Activated CD8-positive, alpha-beta memory T cell treated with anti-CD3 and anti-CD28 coated beads for 1 hour (primary cell): ENCODE data around the gene DMAC1.

Experiments
- DNase-seq, 2 donors: peaks; one replicate each; pipeline ENCODE4 v3.0.0-alpha.2; 2020; ENCODE audit warnings: low read depth in 1 of 2; ENCODE audit errors: extremely low read depth in 1 of 2

Gene DMAC1, protein sequence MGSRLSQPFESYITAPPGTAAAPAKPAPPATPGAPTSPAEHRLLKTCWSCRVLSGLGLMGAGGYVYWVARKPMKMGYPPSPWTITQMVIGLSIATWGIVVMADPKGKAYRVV

DNA sequence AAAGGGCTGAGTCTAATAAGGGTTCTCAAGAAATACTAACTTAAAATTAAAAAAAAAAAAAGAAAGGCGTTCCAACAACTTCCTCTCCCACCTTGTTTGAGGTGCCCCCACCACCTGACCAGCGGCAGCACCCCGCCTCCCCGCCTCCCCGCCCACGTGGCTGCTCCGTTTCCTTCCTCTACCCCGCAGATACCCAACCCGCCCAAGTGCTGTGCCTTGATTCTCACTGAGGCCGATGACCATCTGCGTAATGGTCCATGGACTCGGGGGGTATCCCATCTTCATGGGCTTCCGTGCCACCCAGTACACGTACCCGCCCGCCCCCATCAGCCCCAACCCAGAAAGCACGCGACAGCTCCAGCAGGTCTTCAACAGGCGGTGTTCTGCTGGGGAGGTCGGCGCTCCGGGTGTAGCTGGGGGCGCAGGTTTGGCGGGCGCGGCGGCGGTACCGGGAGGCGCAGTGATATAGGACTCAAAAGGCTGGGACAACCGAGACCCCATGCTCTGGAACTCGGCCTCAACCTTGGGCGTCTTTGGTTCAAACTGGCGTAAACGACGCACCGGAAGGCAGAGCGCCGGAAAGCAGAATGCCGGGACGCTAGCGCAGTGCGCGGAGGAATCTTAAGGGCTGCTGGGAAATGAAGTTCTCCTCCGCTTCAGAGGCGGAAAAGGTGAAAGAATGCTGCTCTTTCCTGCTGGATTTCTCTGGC lies at the start of gene DMAC1:
TSS of gene DMAC1 (minus strand) at position 545 of the 710 bp plus-strand sequence. CDS start at position 501, 44 bp downstream.
- DNase-seq = peak; percentile 36 to 48

DNA sequence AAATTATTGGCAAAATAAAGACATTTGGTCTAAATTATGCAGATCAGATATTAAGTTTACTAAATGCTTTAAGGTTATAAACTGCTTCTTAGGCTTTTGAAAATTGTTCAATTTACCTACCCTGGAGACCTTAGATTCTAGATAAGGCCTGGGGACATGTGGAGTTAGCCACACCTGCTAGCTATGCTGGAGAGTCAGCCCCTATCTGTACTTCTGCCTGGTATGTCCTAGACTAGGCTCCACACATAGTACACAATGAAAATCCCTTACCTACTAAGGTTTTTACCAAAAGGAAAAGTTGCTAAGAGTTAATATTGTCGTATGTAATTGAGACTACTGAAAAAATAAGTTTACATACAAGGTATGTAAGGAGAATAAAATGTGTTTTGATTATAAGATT lies 49.8 kb upstream of the DMAC1 start:
- DNase-seq = no peak

DNA sequence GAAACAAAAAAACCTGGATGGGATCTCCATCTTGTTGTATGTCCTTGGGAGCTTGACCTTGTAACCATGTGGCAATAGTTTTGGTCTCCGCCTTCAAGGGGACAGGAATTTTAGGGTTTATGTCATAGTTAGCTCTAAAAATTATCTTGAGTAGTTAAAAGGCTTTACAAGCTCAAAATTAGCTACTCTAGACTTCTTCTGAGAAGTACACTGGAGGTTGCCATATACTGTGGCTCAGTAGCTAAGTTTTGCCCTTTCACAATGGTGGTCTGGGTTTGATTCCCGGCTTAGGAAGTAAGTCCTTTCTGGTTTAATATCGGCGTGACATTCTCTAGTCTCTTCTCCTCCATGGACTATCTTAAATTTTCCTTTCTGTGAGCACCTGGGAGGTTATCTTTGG lies 48.9 kb upstream of the DMAC1 start:
- DNase-seq = no peak

- DNase-seq = no peak
Measured at GRCh38 chr9:7844242-7844641, 44.7 kb upstream of the DMAC1 start.

- DNase-seq = no peak
Measured at GRCh38 chr9:7841831-7842230, 42.3 kb upstream of the DMAC1 start.

- no peak for DNase-seq
Measured at GRCh38 chr9:7834531-7834930, 35.0 kb upstream of the DMAC1 start.

- DNase-seq = no peak
Measured at GRCh38 chr9:7828334-7828733, 28.8 kb upstream of the DMAC1 start.

DNA sequence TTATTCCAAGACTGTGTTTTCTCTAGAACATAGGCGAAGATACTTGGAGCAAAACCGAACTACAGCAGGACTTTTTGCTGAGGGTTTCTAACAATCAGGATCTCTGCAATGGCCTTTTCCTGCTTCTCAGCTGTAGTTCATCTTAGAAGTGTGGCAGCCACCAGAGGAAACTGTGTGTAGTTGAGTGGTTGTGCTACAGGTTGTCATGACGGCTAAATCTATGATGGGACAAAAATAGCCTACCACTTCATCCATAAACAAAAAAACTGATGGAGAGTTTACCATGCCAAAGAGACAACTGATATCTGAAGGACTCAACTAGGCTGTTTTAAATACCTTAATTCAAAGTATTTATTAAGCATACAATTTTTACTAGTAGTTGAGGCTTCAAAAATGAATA lies 28.2 kb upstream of the DMAC1 start:
- DNase-seq = no peak

DNA sequence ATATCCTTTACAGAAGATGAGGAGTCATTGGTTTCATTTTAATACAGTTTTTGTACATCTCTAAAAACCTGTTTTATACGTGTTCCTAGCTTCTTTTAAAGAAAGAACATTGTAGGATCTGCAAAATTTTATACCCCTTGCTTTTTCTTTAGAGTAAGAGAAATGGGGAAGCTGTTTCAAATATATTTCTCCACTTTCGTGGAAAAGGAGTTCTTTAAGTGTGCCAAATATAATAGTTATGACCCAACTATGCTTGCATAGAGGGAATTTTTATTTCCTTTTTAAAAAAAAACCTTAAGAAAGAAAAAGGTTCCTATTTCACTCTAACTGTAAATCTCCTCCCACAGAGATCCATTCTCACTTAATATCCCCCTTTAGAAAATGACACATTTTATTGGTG lies 27.5 kb upstream of the DMAC1 start:
- DNase-seq = no peak

DNA sequence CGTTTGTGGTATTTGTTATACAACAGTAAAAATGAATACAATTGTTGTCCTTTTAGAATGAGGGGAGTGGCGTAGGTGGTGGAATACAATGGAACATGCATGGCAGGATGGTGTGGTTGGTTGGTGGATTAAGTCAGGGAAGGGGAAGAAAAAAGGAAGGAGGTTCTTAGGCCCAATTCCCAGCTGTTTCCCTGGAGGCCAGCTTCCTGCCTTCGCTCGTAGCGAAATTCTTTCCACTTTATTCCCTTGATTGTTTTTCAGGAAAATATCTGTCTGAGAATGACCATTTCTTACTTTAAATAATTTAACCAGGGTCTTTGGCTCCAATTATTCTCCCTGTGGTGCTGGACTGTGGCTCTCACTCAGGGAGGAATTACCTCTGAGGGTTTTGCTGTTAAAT lies 24.1 kb upstream of the DMAC1 start:
- no peak for DNase-seq

DNA sequence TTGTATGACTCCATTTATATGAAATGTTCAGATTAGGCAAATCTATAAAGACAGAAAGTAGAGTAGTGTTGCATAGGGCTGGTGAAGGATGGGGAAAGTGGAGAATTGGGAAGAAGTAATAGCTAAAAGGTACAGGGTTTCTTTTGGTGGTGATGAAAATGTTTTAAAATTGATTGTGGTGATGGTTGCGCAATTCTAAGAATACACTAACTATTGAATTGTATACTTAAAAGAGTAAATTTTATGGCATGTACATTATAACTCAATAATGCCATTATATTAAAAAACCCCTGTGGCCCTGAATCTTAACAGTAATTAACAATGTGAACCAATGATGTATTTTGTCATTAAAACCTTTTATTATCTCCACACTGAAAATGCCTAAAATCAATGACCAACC lies 20.4 kb upstream of the DMAC1 start:
- no peak for DNase-seq

DNA sequence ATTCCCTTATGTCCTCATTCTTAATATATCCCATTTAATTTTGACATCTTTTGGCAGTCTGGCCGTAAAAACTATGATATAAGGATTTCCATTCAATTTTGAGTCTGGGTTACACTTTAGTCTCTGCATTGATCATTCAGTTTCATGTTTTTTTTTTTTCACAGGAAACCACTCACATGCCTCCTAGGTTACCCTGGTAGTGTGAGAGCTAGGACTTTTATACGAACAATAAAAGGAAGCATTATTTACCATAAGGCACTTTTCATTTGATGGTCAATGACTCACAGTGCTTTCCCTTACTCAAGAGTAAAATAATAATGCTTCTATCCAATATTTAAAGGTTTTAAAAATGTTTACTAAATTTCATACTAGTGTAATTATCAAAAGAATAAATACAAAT lies 16.4 kb upstream of the DMAC1 start:
- no peak for DNase-seq

DNA sequence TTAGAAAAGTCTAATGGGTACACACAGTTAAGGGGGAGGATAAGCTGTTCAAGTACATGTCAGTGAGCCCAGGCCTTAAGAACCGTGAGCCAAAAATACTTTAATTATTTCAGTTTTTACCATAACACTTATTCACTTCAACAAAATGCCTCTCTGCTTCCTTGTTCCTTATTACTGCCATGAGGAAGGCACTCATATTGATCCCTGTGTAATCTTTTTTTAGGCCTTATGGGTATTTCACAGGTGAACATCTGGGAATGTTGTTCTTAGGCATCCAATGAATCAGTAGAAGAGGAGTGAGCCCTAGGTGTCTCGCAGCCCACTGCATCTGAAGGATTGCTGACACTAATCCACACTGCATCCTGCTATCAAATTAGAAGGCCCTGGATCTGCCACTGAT lies 13.5 kb upstream of the DMAC1 start:
- no peak for DNase-seq

DNA sequence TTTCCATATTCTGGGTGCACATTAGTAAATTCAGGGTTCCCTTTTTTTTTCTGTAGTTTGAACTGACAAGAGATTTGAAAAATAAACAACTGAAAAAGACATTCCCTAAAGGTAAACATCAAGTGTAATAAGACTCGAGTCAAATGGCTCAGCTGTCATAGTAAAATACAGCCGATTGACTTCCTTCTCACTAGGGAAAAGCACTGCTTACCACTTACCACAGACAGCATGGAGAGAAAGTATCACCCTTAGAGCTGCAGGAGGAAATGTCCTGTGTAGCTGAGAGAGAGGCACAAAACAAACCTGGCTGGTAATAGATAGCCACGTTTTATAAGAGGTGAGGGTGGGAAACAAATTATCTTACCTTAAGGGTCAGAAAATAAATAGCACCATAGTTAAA lies 12.1 kb upstream of the DMAC1 start:
- no peak for DNase-seq

DNA sequence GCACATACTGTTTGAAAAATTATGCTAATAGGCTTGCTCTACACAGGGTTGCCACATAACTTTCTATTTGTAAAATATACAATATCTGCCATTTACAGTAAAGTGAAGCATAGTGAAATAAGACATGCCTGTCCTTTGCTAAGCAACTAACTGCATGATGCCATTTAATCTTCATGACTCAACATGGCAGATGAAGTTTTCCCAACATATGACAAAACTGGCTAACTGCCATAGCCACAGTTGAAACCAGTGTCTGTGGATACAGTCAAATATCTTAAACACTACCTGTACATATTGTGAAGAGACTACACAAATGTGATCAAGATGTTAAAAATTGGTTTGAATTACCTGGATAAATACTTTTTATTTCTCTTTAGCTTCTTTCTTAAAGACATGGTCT lies 3.1 kb upstream of the DMAC1 start:
- DNase-seq = no peak

DNA sequence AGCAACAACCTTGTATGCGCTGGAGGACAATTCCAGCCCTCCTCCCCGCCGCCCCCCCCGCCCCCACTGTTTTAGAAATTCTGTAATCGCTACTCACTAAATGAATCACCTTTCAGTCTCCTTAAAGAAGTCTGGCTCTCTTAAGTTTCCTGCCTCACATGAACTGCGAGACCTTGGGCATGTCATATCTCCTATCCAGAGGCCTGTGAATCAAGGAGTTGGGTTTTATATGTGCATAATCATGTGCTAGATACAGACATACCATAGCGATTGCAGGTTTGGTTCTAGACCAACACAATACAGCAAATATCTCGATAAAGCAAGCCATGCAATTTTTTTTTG lies 337 bp upstream of the DMAC1 start:
- no peak for DNase-seq

GRCh38 chr9:7794196-7794595 lies 5.4 kb downstream of the DMAC1 start:
- no peak for DNase-seq

- no peak for DNase-seq
Measured at GRCh38 chr9:7791394-7791793, 8.2 kb downstream of the DMAC1 start.

GRCh38 chr9:7790819-7791182 lies 8.8 kb downstream of the DMAC1 start:
- DNase-seq = no peak

DNA sequence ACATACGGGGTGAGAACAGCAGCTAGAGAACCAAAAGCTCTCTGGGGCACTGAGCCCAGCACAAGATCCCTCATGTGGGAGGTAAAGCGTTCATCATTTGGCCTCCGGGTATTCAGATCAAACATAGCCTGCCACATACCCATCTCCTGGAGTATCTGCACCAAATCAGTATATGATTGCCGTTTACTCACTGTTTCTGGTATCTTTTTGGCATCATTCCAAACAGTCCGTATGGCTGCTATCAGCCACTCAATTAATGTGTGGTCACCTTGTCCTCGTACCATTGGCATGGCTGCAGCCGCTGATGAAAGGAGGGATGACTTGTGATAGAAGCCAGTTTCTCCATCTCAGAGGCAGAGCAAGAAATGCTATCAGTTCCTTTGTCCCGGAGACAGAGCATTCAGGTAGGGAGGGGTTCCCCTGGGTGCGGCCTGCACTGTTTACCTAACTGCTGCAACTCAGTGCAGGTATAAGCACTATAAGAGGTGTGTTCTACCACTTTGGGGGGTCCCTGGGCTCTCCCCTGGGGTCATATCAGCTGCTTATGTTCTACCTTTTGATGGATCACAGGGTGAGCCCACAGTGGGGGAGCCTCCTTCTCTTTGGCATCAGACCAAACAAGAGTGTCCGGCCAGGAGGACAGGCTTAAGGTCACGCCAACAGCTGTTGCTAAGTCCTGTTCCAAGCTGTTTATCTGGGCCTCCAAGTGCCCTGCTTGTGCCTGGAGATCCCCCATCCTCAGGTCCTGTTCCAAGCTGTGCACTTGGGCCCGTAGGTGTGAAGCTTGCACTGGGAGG lies 9.4 kb downstream of the DMAC1 start:
- no peak for DNase-seq

- no peak for DNase-seq
Measured at GRCh38 chr9:7788772-7789171, 10.8 kb downstream of the DMAC1 start.

GRCh38 chr9:7785813-7786212 lies 13.8 kb downstream of the DMAC1 start:
- DNase-seq = no peak
